B cell (primary cell): ENCODE data around the gene HMGXB3.

Experiments
- EZH2 ChIP-seq: IDR thresholded peaks from 2 replicates; pipeline ENCODE4 v1.6.1; 2012; ENCODE audit warnings: borderline replicate concordance, low read depth, mild to moderate bottlenecking, moderate library complexity, low read length; ENCODE audit not compliant: insufficient read depth, poor library complexity, severe bottlenecking
- TF ChIP-seq, protein P1 (sequence below): fragments of 200-600 bp; IDR thresholded peaks from one replicate; pipeline ENCODE4 v1.8.0; 2022; ENCODE audit warnings: antibody characterized with exemption, mild to moderate bottlenecking

DNA sequence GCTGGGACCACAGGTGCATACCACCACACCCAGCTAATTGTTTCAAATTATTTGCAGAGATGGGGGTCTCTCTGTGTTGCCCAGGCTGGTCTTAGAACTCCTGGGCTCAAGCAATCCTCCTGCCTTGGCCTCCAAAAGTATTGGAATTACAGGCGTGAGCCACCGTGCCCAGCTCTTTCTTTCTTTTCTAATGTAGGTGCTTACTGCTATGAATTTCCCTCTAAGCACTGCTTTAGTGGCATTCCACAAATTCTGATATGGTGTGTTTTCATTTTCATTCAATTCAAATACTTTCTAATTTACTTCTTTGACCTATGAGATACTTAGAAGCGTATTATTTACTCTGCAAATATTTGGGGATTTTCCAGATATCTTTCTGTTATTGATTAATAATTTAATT lies 14.9 kb downstream of the HMGXB3 start:
- TF ChIP-seq, protein P1, sequence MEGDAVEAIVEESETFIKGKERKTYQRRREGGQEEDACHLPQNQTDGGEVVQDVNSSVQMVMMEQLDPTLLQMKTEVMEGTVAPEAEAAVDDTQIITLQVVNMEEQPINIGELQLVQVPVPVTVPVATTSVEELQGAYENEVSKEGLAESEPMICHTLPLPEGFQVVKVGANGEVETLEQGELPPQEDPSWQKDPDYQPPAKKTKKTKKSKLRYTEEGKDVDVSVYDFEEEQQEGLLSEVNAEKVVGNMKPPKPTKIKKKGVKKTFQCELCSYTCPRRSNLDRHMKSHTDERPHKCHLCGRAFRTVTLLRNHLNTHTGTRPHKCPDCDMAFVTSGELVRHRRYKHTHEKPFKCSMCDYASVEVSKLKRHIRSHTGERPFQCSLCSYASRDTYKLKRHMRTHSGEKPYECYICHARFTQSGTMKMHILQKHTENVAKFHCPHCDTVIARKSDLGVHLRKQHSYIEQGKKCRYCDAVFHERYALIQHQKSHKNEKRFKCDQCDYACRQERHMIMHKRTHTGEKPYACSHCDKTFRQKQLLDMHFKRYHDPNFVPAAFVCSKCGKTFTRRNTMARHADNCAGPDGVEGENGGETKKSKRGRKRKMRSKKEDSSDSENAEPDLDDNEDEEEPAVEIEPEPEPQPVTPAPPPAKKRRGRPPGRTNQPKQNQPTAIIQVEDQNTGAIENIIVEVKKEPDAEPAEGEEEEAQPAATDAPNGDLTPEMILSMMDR, result no peak
- TF ChIP-seq EZH2, result no peak
